K562 (cell line): ENCODE data around the gene IL1R1. TPM values are rescaled to one million over a fixed set of nuclear protein-coding genes. Genes with fewer than 3 reads are reported as not detected.
A peak's percentile ranks its signal among the peaks of the same experiment; 100 is the strongest.

Source experiments
- GABPB2 ChIP-seq: fragments of 250-450 bp; sonication (Bioruptor Pico); conservative IDR thresholded peaks from 2 replicates; pipeline ENCODE4 v1.5.1; 2021; ENCODE audit warnings: mild to moderate bottlenecking
- HDAC1 ChIP-seq, 2 experiments: fragments of 450-650 bp; IDR thresholded peaks; 2 replicates each; pipeline ENCODE4 v1.6.1; 2016 to 2017; ENCODE audit warnings: inconsistent platforms in 1 of 2, mild to moderate bottlenecking in 1 of 2, moderate library complexity in 1 of 2
- PHF8 ChIP-seq: fragments of 200-600 bp; sonication (generic); IDR thresholded peaks from 2 replicates; pipeline ENCODE4 v1.6.1; 2012; ENCODE audit warnings: mixed run types, mild to moderate bottlenecking, inconsistent platforms, low read length, moderate library complexity, borderline replicate concordance
- SPI1 ChIP-seq: IDR thresholded peaks from 2 replicates; pipeline ENCODE4 v1.6.1; 2011; ENCODE audit warnings: low read depth, low read length, control low read depth, borderline replicate concordance
- TBP ChIP-seq: optimal IDR thresholded peaks from 2 replicates; pipeline ENCODE3; 2011; ENCODE audit warnings: low read depth, low read length, improper control_type of control experiment
- THRAP3 ChIP-seq: fragments of 450-650 bp; IDR thresholded peaks from 2 replicates; pipeline ENCODE4 v1.6.1; 2016; ENCODE audit warnings: mild to moderate bottlenecking, inconsistent platforms, borderline replicate concordance
- polyA plus RNA-seq, 8 experiments: library from polyadenylated mRNA; depleted of rRNA in 4 of 8; stranded (reverse) in 5 of 8; unstranded in 3 of 8; fragments of >200 nt; fragmentation: Nextera tagmentation in 2 of 8; fragmentation: Illumina TruSeq in 1 of 8; extraction: Ambion mirVana in 2 of 8; extraction: Trizol in 1 of 8; gene quantifications; 2 replicates each; pipeline versions ENCODE4 v1.2.1 to v1.2.3, GENCODE V29; 2011 to 2014; ENCODE audit warnings: inconsistent platforms in 1 of 8, missing spikeins in 1 of 8
- total RNA-seq, 7 experiments: library from RNA; depleted of rRNA in 6 of 7; stranded (reverse); fragments of >200 nt in 6 of 7; fragmentation: Illumina TruSeq in 2 of 7; extraction: Trizol in 2 of 7; gene quantifications; 2 replicates each; pipeline versions ENCODE4 v1.2.1 to v1.2.3, GENCODE V29; 2011 to 2021; ENCODE audit warnings: low replicate concordance in 1 of 7
- TF ChIP-seq, protein P1 (sequence below): fragments of 450-650 bp; IDR thresholded peaks from 2 replicates; pipeline ENCODE4 v1.6.1; 2016; ENCODE audit warnings: mild to moderate bottlenecking, moderate library complexity
- TF ChIP-seq, protein P2 (sequence below): sonication (generic); formaldehyde crosslinking; IDR thresholded peaks from 2 replicates; pipeline ENCODE4 v1.8.1; 2023; ENCODE audit warnings: missing genetic modification reagents, mild to moderate bottlenecking, borderline replicate concordance
- TF ChIP-seq, protein P3 (sequence below): fragments of 450-650 bp; IDR thresholded peaks from 2 replicates; pipeline ENCODE4 v1.6.1; 2014; ENCODE audit warnings: low read depth, mild to moderate bottlenecking, moderate library complexity, borderline replicate concordance

IL1R1 gene
- total and polyA plus RNA-seq, 9 of the 15 experiments (the other 6 are each of a cell fraction or from before 2014, with no cell fraction given): 0.81 to 3.9 (median 1.6) TPM

DNA sequence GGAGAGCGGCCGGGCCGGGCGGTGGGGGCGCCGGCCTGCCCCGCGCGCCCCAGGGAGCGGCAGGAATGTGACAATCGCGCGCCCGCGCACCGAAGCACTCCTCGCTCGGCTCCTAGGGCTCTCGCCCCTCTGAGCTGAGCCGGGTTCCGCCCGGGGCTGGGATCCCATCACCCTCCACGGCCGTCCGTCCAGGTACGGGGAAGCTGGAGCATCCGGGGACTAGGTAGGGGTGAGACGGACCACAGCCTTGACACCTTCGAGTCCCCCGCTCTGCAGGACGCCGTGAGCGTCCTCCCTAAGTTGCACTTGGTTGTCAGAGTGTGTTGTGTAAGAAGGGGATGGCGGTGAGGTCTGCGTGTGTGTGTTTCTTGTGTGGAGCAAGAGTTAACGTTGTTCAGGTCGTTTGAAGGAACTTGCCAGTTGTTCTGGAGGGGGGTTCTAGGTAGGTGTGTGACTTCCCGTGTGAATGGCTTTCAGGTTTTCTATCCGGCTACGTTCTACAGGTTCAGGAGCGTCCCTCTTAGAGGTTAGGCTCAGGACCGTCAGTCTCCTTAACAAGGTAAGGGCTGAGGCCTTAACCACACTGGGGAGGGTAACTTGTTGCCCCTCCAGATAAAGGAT is 393 bp downstream of the IL1R1 start (continued):
- TF ChIP-seq, protein P1, sequence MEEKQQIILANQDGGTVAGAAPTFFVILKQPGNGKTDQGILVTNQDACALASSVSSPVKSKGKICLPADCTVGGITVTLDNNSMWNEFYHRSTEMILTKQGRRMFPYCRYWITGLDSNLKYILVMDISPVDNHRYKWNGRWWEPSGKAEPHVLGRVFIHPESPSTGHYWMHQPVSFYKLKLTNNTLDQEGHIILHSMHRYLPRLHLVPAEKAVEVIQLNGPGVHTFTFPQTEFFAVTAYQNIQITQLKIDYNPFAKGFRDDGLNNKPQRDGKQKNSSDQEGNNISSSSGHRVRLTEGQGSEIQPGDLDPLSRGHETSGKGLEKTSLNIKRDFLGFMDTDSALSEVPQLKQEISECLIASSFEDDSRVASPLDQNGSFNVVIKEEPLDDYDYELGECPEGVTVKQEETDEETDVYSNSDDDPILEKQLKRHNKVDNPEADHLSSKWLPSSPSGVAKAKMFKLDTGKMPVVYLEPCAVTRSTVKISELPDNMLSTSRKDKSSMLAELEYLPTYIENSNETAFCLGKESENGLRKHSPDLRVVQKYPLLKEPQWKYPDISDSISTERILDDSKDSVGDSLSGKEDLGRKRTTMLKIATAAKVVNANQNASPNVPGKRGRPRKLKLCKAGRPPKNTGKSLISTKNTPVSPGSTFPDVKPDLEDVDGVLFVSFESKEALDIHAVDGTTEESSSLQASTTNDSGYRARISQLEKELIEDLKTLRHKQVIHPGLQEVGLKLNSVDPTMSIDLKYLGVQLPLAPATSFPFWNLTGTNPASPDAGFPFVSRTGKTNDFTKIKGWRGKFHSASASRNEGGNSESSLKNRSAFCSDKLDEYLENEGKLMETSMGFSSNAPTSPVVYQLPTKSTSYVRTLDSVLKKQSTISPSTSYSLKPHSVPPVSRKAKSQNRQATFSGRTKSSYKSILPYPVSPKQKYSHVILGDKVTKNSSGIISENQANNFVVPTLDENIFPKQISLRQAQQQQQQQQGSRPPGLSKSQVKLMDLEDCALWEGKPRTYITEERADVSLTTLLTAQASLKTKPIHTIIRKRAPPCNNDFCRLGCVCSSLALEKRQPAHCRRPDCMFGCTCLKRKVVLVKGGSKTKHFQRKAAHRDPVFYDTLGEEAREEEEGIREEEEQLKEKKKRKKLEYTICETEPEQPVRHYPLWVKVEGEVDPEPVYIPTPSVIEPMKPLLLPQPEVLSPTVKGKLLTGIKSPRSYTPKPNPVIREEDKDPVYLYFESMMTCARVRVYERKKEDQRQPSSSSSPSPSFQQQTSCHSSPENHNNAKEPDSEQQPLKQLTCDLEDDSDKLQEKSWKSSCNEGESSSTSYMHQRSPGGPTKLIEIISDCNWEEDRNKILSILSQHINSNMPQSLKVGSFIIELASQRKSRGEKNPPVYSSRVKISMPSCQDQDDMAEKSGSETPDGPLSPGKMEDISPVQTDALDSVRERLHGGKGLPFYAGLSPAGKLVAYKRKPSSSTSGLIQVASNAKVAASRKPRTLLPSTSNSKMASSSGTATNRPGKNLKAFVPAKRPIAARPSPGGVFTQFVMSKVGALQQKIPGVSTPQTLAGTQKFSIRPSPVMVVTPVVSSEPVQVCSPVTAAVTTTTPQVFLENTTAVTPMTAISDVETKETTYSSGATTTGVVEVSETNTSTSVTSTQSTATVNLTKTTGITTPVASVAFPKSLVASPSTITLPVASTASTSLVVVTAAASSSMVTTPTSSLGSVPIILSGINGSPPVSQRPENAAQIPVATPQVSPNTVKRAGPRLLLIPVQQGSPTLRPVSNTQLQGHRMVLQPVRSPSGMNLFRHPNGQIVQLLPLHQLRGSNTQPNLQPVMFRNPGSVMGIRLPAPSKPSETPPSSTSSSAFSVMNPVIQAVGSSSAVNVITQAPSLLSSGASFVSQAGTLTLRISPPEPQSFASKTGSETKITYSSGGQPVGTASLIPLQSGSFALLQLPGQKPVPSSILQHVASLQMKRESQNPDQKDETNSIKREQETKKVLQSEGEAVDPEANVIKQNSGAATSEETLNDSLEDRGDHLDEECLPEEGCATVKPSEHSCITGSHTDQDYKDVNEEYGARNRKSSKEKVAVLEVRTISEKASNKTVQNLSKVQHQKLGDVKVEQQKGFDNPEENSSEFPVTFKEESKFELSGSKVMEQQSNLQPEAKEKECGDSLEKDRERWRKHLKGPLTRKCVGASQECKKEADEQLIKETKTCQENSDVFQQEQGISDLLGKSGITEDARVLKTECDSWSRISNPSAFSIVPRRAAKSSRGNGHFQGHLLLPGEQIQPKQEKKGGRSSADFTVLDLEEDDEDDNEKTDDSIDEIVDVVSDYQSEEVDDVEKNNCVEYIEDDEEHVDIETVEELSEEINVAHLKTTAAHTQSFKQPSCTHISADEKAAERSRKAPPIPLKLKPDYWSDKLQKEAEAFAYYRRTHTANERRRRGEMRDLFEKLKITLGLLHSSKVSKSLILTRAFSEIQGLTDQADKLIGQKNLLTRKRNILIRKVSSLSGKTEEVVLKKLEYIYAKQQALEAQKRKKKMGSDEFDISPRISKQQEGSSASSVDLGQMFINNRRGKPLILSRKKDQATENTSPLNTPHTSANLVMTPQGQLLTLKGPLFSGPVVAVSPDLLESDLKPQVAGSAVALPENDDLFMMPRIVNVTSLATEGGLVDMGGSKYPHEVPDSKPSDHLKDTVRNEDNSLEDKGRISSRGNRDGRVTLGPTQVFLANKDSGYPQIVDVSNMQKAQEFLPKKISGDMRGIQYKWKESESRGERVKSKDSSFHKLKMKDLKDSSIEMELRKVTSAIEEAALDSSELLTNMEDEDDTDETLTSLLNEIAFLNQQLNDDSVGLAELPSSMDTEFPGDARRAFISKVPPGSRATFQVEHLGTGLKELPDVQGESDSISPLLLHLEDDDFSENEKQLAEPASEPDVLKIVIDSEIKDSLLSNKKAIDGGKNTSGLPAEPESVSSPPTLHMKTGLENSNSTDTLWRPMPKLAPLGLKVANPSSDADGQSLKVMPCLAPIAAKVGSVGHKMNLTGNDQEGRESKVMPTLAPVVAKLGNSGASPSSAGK: peak; percentile 63
- TF ChIP-seq GABPB2 (CRISPR knock-in tag) (no peak), THRAP3 (no peak), SPI1 (no peak), PHF8 (peak; percentile 59; the same call in 1 of the 2 replicates), TBP (peak; percentile 7), HDAC1 (IDR thresholded peaks at IDR 0.05) (peak in 1 of 2 experiments; percentile 44; a peak in 1 of 4 replicates)
- TF ChIP-seq, protein P2, sequence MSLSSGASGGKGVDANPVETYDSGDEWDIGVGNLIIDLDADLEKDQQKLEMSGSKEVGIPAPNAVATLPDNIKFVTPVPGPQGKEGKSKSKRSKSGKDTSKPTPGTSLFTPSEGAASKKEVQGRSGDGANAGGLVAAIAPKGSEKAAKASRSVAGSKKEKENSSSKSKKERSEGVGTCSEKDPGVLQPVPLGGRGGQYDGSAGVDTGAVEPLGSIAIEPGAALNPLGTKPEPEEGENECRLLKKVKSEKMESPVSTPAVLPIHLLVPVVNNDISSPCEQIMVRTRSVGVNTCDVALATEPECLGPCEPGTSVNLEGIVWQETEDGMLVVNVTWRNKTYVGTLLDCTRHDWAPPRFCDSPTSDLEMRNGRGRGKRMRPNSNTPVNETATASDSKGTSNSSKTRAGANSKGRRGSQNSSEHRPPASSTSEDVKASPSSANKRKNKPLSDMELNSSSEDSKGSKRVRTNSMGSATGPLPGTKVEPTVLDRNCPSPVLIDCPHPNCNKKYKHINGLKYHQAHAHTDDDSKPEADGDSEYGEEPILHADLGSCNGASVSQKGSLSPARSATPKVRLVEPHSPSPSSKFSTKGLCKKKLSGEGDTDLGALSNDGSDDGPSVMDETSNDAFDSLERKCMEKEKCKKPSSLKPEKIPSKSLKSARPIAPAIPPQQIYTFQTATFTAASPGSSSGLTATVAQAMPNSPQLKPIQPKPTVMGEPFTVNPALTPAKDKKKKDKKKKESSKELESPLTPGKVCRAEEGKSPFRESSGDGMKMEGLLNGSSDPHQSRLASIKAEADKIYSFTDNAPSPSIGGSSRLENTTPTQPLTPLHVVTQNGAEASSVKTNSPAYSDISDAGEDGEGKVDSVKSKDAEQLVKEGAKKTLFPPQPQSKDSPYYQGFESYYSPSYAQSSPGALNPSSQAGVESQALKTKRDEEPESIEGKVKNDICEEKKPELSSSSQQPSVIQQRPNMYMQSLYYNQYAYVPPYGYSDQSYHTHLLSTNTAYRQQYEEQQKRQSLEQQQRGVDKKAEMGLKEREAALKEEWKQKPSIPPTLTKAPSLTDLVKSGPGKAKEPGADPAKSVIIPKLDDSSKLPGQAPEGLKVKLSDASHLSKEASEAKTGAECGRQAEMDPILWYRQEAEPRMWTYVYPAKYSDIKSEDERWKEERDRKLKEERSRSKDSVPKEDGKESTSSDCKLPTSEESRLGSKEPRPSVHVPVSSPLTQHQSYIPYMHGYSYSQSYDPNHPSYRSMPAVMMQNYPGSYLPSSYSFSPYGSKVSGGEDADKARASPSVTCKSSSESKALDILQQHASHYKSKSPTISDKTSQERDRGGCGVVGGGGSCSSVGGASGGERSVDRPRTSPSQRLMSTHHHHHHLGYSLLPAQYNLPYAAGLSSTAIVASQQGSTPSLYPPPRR (CRISPR knock-in tag): no peak
- TF ChIP-seq, protein P3, sequence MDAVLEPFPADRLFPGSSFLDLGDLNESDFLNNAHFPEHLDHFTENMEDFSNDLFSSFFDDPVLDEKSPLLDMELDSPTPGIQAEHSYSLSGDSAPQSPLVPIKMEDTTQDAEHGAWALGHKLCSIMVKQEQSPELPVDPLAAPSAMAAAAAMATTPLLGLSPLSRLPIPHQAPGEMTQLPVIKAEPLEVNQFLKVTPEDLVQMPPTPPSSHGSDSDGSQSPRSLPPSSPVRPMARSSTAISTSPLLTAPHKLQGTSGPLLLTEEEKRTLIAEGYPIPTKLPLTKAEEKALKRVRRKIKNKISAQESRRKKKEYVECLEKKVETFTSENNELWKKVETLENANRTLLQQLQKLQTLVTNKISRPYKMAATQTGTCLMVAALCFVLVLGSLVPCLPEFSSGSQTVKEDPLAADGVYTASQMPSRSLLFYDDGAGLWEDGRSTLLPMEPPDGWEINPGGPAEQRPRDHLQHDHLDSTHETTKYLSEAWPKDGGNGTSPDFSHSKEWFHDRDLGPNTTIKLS: peak; percentile 48; the same call in 1 of the 2 replicates
